ENCODE measurements around the gene PEA15. TPM values are rescaled to one million over a fixed set of nuclear protein-coding genes. Genes with fewer than 3 reads are reported as not detected.

The PEA15 gene
- total and polyA plus RNA-seq, 2 of the 8 experiments (the other 6 are each of a cell fraction or from before 2014, with no cell fraction given) = 71.3 to 75.1 TPM

DNA sequence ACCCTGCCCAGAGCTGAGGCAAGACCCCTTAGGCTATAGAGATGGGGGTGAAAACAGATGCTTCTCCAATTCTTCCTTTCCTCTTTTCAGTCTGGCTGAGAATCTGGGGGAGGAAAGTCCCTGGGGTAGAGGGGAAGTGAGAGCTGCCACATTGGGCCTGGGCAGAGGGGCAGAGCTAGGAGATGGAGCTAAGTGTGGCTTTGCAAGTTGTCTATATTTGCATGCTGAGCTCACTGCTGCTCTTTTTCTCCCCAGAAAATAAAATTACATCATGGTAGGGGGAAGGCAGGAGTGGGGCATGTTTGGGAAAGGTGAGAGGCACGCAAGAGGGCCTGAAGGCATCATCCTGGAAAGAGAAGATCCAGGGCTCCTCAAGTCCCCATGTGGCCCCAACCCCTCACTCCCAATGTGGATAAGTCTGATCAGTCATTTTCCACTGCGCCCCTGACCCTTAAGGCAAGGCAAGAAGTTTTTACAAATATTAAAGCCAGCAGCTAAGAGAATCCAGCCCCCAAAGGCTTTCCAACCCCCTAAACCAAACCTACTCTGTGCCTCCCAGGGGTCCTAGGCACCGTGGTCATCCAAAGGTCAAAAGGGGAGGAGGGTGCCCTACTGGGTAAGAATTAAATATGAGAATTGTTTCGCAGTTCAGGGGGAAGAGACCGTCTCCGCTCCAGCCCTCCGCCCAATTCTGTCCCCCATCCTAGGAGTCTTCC lies 500 bp upstream of the PEA15 start (continued):
- TF ChIP-seq, protein P1, sequence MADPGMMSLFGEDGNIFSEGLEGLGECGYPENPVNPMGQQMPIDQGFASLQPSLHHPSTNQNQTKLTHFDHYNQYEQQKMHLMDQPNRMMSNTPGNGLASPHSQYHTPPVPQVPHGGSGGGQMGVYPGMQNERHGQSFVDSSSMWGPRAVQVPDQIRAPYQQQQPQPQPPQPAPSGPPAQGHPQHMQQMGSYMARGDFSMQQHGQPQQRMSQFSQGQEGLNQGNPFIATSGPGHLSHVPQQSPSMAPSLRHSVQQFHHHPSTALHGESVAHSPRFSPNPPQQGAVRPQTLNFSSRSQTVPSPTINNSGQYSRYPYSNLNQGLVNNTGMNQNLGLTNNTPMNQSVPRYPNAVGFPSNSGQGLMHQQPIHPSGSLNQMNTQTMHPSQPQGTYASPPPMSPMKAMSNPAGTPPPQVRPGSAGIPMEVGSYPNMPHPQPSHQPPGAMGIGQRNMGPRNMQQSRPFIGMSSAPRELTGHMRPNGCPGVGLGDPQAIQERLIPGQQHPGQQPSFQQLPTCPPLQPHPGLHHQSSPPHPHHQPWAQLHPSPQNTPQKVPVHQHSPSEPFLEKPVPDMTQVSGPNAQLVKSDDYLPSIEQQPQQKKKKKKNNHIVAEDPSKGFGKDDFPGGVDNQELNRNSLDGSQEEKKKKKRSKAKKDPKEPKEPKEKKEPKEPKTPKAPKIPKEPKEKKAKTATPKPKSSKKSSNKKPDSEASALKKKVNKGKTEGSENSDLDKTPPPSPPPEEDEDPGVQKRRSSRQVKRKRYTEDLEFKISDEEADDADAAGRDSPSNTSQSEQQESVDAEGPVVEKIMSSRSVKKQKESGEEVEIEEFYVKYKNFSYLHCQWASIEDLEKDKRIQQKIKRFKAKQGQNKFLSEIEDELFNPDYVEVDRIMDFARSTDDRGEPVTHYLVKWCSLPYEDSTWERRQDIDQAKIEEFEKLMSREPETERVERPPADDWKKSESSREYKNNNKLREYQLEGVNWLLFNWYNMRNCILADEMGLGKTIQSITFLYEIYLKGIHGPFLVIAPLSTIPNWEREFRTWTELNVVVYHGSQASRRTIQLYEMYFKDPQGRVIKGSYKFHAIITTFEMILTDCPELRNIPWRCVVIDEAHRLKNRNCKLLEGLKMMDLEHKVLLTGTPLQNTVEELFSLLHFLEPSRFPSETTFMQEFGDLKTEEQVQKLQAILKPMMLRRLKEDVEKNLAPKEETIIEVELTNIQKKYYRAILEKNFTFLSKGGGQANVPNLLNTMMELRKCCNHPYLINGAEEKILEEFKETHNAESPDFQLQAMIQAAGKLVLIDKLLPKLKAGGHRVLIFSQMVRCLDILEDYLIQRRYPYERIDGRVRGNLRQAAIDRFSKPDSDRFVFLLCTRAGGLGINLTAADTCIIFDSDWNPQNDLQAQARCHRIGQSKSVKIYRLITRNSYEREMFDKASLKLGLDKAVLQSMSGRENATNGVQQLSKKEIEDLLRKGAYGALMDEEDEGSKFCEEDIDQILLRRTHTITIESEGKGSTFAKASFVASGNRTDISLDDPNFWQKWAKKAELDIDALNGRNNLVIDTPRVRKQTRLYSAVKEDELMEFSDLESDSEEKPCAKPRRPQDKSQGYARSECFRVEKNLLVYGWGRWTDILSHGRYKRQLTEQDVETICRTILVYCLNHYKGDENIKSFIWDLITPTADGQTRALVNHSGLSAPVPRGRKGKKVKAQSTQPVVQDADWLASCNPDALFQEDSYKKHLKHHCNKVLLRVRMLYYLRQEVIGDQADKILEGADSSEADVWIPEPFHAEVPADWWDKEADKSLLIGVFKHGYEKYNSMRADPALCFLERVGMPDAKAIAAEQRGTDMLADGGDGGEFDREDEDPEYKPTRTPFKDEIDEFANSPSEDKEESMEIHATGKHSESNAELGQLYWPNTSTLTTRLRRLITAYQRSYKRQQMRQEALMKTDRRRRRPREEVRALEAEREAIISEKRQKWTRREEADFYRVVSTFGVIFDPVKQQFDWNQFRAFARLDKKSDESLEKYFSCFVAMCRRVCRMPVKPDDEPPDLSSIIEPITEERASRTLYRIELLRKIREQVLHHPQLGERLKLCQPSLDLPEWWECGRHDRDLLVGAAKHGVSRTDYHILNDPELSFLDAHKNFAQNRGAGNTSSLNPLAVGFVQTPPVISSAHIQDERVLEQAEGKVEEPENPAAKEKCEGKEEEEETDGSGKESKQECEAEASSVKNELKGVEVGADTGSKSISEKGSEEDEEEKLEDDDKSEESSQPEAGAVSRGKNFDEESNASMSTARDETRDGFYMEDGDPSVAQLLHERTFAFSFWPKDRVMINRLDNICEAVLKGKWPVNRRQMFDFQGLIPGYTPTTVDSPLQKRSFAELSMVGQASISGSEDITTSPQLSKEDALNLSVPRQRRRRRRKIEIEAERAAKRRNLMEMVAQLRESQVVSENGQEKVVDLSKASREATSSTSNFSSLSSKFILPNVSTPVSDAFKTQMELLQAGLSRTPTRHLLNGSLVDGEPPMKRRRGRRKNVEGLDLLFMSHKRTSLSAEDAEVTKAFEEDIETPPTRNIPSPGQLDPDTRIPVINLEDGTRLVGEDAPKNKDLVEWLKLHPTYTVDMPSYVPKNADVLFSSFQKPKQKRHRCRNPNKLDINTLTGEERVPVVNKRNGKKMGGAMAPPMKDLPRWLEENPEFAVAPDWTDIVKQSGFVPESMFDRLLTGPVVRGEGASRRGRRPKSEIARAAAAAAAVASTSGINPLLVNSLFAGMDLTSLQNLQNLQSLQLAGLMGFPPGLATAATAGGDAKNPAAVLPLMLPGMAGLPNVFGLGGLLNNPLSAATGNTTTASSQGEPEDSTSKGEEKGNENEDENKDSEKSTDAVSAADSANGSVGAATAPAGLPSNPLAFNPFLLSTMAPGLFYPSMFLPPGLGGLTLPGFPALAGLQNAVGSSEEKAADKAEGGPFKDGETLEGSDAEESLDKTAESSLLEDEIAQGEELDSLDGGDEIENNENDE (IDR thresholded peaks at IDR 0.05; ENCODE audit: insufficient replicate concordance, low read length) = no peak
- TF ChIP-seq JUND (IDR thresholded peaks at IDR 0.05; ENCODE audit: low read length) (no peak), BACH1 (IDR thresholded peaks at IDR 0.05; ENCODE audit: low read length) (no peak), HDAC6 (IDR thresholded peaks at IDR 0.05; ENCODE audit: low read depth, low read length) (no peak), POLR2A (IDR thresholded peaks at IDR 0.05; ENCODE audit: control extremely low read depth in 1 of 2, low read depth in 2 of 2, low read length in 2 of 2) (no peak; a peak in 1 of 3 replicates)
